OCI-LY1 (cell line): Measurements from ENCODE around the gene IDI1.

Experiments
- EZH2 ChIP-seq: fragments of 200-600 bp; sonication (generic), shearing (Covaris generic); IDR thresholded peaks from 2 replicates; pipeline ENCODE4 v1.8.0; 2017; ENCODE audit warnings: borderline replicate concordance, mixed run types, mild to moderate bottlenecking, antibody characterized with exemption, low read length, moderate library complexity, mixed read lengths
- TF ChIP-seq, protein P1 (sequence below): fragments of 200-600 bp; sonication (generic), shearing (Covaris generic); IDR thresholded peaks from 2 replicates; pipeline ENCODE4 v1.5.1; 2017; ENCODE audit warnings: mild to moderate bottlenecking, antibody characterized with exemption, low read length, moderate library complexity, mixed read lengths

DNA sequence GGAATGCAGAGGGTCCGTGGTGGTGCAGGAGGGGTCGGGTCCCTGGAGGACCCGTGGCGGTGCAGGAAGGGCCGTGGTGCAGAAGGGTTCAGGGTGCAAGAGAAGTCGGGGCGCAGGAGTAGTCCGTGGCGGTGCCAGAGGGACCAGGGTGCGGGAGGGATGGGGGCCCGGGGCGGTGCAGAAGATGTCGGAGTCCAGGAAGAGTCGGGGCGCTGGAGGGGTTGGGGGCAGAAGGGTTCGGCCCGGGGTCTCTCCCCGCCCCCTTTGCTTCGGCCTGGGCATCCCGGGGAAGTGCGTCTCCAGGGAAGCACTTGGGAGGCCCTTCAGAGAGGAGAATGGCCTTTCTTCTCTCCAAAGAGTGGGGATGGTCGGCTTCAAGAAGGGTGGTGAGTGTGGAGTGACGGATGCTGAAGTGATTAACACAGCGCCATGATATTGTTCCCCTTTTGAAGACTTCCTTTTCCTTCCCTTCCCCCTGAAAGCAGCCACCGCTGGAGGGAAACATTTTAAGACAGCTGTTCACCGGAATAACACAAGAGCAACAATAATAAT, 8.3 kb upstream of the IDI1 start:
- TF ChIP-seq, protein P1, sequence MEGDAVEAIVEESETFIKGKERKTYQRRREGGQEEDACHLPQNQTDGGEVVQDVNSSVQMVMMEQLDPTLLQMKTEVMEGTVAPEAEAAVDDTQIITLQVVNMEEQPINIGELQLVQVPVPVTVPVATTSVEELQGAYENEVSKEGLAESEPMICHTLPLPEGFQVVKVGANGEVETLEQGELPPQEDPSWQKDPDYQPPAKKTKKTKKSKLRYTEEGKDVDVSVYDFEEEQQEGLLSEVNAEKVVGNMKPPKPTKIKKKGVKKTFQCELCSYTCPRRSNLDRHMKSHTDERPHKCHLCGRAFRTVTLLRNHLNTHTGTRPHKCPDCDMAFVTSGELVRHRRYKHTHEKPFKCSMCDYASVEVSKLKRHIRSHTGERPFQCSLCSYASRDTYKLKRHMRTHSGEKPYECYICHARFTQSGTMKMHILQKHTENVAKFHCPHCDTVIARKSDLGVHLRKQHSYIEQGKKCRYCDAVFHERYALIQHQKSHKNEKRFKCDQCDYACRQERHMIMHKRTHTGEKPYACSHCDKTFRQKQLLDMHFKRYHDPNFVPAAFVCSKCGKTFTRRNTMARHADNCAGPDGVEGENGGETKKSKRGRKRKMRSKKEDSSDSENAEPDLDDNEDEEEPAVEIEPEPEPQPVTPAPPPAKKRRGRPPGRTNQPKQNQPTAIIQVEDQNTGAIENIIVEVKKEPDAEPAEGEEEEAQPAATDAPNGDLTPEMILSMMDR = no peak
- no peak for TF ChIP-seq EZH2
